Fibroblast of lung (primary cell): Measurements from ENCODE around the gene KRT3. TPM values are rescaled to one million over a fixed set of nuclear protein-coding genes. Genes with fewer than 3 reads are reported as not detected.

ENCODE experiments used
- DNase-seq, 2 donors: peaks; one replicate each; pipeline versions ENCODE4 v3.0.0 to v3.0.0-alpha.2; 2010; ENCODE audit warnings: low read depth in 2 of 2
- H2AFZ ChIP-seq: 2 replicates; pipeline ENCODE4 v1.5.1; 2012; ENCODE audit warnings: low read length, control low read depth, inconsistent platforms
- H3K27ac ChIP-seq: 2 replicates; pipeline ENCODE4 v1.5.1; 2011; ENCODE audit warnings: low read length, control low read depth; ENCODE audit not compliant: insufficient read depth
- H3K27me3 ChIP-seq: 2 replicates; pipeline ENCODE4 v1.5.1; 2011; ENCODE audit warnings: mild to moderate bottlenecking, low read length; ENCODE audit not compliant: control insufficient read depth, insufficient read depth
- H3K36me3 ChIP-seq: 2 replicates; pipeline ENCODE4 v1.5.1; 2011; ENCODE audit warnings: low read length; ENCODE audit not compliant: control insufficient read depth, insufficient read depth
- H3K4me1 ChIP-seq: 2 replicates; pipeline ENCODE4 v1.5.1; 2011; ENCODE audit warnings: low read length; ENCODE audit not compliant: control insufficient read depth, insufficient read depth; ENCODE audit errors: extremely low read depth
- H3K4me2 ChIP-seq: 2 replicates; pipeline ENCODE4 v1.5.1; 2011; ENCODE audit warnings: low read length, control low read depth; ENCODE audit not compliant: insufficient read depth; ENCODE audit errors: extremely low read depth
- H3K4me3 ChIP-seq, 4 experiments: fragments of 200-600 bp in 1 of 4; sonication (generic) in 1 of 4; replicated peaks in 1 of 4; 2 replicates each; pipeline ENCODE4 v1.5.1; 2011 to 2016; ENCODE audit warnings: low read length in 4 of 4, low read depth in 3 of 4, mild to moderate bottlenecking in 3 of 4, control low read depth in 2 of 4, inconsistent platforms in 1 of 4, mixed read lengths in 1 of 4; ENCODE audit not compliant: insufficient read depth in 1 of 4; ENCODE audit errors: control extremely low read depth in 1 of 4
- H3K79me2 ChIP-seq: 2 replicates; pipeline ENCODE4 v1.5.1; 2012; ENCODE audit warnings: mild to moderate bottlenecking, low read length, inconsistent platforms; ENCODE audit not compliant: control insufficient read depth, insufficient read depth
- H3K9ac ChIP-seq: 2 replicates; pipeline ENCODE4 v1.5.1; 2011; ENCODE audit warnings: mild to moderate bottlenecking, low read length, control low read depth; ENCODE audit not compliant: insufficient read depth
- H3K9me3 ChIP-seq: 2 replicates; pipeline ENCODE4 v1.5.1; 2012; ENCODE audit warnings: low read depth, low read length; ENCODE audit not compliant: control insufficient read depth, insufficient read depth
- H4K20me1 ChIP-seq: 2 replicates; pipeline ENCODE4 v1.5.1; 2011; ENCODE audit warnings: low read length; ENCODE audit not compliant: control insufficient read depth, insufficient read depth; ENCODE audit errors: extremely low read depth
- CTCF ChIP-seq, 2 donors: IDR thresholded peaks in 1 of 2; conservative IDR thresholded peaks in 1 of 2; 1 replicate in 1 of 2; 2 replicates in 1 of 2; pipeline ENCODE4 v1.5.1; 2011 to 2012; ENCODE audit warnings: low read length in 2 of 2, control low read depth in 1 of 2, inconsistent platforms in 1 of 2, low read depth in 1 of 2, mild to moderate bottlenecking in 1 of 2
- EZH2 ChIP-seq: IDR thresholded peaks from 2 replicates; pipeline ENCODE4 v1.5.1; 2012; ENCODE audit warnings: low read length, control low read depth, mild to moderate bottlenecking; ENCODE audit errors: missing control alignments
- polyA minus RNA-seq: library from RNA; depleted of rRNA, polyadenylated mRNA; stranded (reverse); fragments of >200 nt; gene quantifications from 2 replicates; pipeline ENCODE4 v1.2.3, GENCODE V29; 2011; ENCODE audit warnings: low replicate concordance
- polyA plus RNA-seq, 2 donors: library from polyadenylated mRNA; depleted of rRNA in 1 of 2; stranded (reverse) in 1 of 2; unstranded in 1 of 2; fragments of >200 nt; gene quantifications; 2 replicates each; pipeline ENCODE4 v1.2.1, GENCODE V29; 2011 to 2012; ENCODE audit warnings: missing spikeins in 1 of 2
- total RNA-seq: library from RNA; depleted of rRNA; stranded (reverse); fragments of >200 nt; gene quantifications from 2 replicates; pipeline ENCODE4 v1.2.1, GENCODE V29; 2014

KRT3 gene
- not detected in 2 replicates for total RNA-seq
- not detected in 2 replicates for polyA plus RNA-seq
- polyA plus RNA-seq (2012): not detected in 2 replicates
- polyA minus RNA-seq: not detected in 2 replicates

GRCh38 chr12:52795694-52796428 lies at the start of gene KRT3:
TSS of gene KRT3 (minus strand) at chr12:52796117. CDS start at chr12:52796042, 75 bp downstream.
- Histone ChIP-seq H3K4me1 (no peaks in the 10 kb centered on the region), H4K20me1 (no peaks in the 10 kb centered on the region), H3K9ac (no peak within 1 kb of the TSS), H3K79me2 (no peaks in the 10 kb centered on the region), H3K4me2 (no peak within 1 kb of the TSS), H3K4me3 (no peak within 1 kb of the TSS), H2AFZ (no peak within 1 kb of the TSS), H3K36me3 (no peaks in the 10 kb centered on the region), H3K27ac (no peak within 1 kb of the TSS), H3K9me3 (no peaks in the 10 kb centered on the region), H3K27me3 (peaks cover 3% of the 10 kb centered on the region)
- DNase-seq: no peak
- no peak for TF ChIP-seq CTCF (conservative IDR thresholded peaks at IDR 0.05 in 1 of 2, IDR thresholded peaks at IDR 0.05 in 1 of 2; ENCODE audit: low read depth in 1 of 2, low read length in 2 of 2)
- TF ChIP-seq EZH2: no peak

GRCh38 chr12:52844386-52844785 lies 48.5 kb upstream of the KRT3 start:
- Histone ChIP-seq H3K9ac (no peak overlapping the region), H3K9me3 (no peaks in the 10 kb centered on the region), H2AFZ (no peak overlapping the region), H3K79me2 (no peaks in the 10 kb centered on the region), H3K27me3 (no peaks in the 10 kb centered on the region), H3K27ac (no peak overlapping the region), H3K36me3 (no peaks in the 10 kb centered on the region), H3K4me2 (no peak overlapping the region), H4K20me1 (no peaks in the 10 kb centered on the region), H3K4me3 (no peak overlapping the region), H3K4me1 (no peaks in the 10 kb centered on the region)
- no peak for DNase-seq
- TF ChIP-seq EZH2 (no peak), CTCF (conservative IDR thresholded peaks at IDR 0.05 in 1 of 2, IDR thresholded peaks at IDR 0.05 in 1 of 2; ENCODE audit: low read depth in 1 of 2, low read length in 2 of 2) (no peak)

GRCh38 chr12:52839436-52840105 lies 43.7 kb upstream of the KRT3 start:
- H3K36me3 ChIP-seq: no peaks in the 10 kb centered on the region
- no peaks in the 10 kb centered on the region for H3K9me3 ChIP-seq
- H4K20me1 ChIP-seq: no peaks in the 10 kb centered on the region
- no peak overlapping the region for H3K9ac ChIP-seq
- no peak overlapping the region for H2AFZ ChIP-seq
- H3K27ac ChIP-seq: no peak overlapping the region
- no peaks in the 10 kb centered on the region for H3K27me3 ChIP-seq
- no peak for DNase-seq
- no peaks in the 10 kb centered on the region for H3K79me2 ChIP-seq
- no peaks in the 10 kb centered on the region for H3K4me1 ChIP-seq
- H3K4me3 ChIP-seq: no peak overlapping the region
- no peak overlapping the region for H3K4me2 ChIP-seq
- TF ChIP-seq CTCF (conservative IDR thresholded peaks at IDR 0.05 in 1 of 2, IDR thresholded peaks at IDR 0.05 in 1 of 2; ENCODE audit: low read depth in 1 of 2, low read length in 2 of 2) (no peak), EZH2 (no peak)
